Measurements from ENCODE around the gene B3GNT9. TPM values are rescaled to one million over a fixed set of nuclear protein-coding genes. Genes with fewer than 3 reads are reported as not detected.
A peak's percentile ranks its signal among the peaks of the same experiment; 100 is the strongest.

B3GNT9 gene
- polyA plus RNA-seq, 1 of the 3 experiments (the other 2 are of a cell fraction) = 9.9 TPM

DNA sequence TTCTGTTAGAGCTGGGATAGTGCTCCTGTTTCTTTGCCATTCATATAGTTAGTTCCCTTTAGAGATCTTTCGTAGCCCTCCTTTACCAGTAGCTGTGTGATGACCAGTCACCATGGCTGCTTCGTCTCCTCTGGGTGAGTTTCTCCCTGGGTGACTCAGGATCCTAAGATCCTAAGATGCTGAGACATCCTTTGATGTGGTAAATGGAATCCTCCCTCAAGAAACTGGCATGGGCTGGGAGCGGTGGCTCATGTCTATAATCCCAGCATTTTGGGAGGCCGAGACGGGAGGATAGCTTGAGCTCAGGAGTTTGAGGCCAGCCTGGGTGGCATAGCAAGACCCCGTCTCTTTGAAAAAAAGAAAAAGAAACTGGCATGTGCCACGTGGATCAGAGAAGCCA, 35.2 kb downstream of the B3GNT9 start (continued):
- TF ChIP-seq, protein P1, sequence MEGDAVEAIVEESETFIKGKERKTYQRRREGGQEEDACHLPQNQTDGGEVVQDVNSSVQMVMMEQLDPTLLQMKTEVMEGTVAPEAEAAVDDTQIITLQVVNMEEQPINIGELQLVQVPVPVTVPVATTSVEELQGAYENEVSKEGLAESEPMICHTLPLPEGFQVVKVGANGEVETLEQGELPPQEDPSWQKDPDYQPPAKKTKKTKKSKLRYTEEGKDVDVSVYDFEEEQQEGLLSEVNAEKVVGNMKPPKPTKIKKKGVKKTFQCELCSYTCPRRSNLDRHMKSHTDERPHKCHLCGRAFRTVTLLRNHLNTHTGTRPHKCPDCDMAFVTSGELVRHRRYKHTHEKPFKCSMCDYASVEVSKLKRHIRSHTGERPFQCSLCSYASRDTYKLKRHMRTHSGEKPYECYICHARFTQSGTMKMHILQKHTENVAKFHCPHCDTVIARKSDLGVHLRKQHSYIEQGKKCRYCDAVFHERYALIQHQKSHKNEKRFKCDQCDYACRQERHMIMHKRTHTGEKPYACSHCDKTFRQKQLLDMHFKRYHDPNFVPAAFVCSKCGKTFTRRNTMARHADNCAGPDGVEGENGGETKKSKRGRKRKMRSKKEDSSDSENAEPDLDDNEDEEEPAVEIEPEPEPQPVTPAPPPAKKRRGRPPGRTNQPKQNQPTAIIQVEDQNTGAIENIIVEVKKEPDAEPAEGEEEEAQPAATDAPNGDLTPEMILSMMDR (IDR thresholded peaks at IDR 0.05) = no peak
- peak; percentile 86 for TF ChIP-seq FOSL2 (IDR thresholded peaks at IDR 0.05; ENCODE audit: borderline replicate concordance, low read depth)
- TF ChIP-seq POLR2AphosphoS5 (IDR thresholded peaks at IDR 0.05; ENCODE audit: low read depth, low read length) = no peak
- no peak for TF ChIP-seq RXRA (IDR thresholded peaks at IDR 0.05; ENCODE audit: borderline replicate concordance, low read depth)
- TF ChIP-seq YY1 (IDR thresholded peaks at IDR 0.05; ENCODE audit: low read depth) = no peak
- no peak for TF ChIP-seq GATA2 (CRISPR knock-in tag; IDR thresholded peaks at IDR 0.05)
- TF ChIP-seq SMC3 (IDR thresholded peaks at IDR 0.05; ENCODE audit: low read depth, low read length) = no peak
- TF ChIP-seq EP300 (IDR thresholded peaks at IDR 0.05; ENCODE audit: borderline replicate concordance in 1 of 2, low read depth in 1 of 2, low read length in 1 of 2) = no peak
- TF ChIP-seq GABPA (IDR thresholded peaks at IDR 0.05; ENCODE audit: low read depth) = no peak
- TF ChIP-seq, protein P2, sequence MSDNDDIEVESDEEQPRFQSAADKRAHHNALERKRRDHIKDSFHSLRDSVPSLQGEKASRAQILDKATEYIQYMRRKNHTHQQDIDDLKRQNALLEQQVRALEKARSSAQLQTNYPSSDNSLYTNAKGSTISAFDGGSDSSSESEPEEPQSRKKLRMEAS (IDR thresholded peaks at IDR 0.05; ENCODE audit: low read depth) = peak; percentile 49; the same call in 1 of the 2 replicates
- TF ChIP-seq TEAD4 (IDR thresholded peaks at IDR 0.05; ENCODE audit: borderline replicate concordance, insufficient read depth) = no peak
- no peak for TF ChIP-seq MEF2A (IDR thresholded peaks at IDR 0.05; ENCODE audit: borderline replicate concordance, low read depth)
- TF ChIP-seq MXI1 (IDR thresholded peaks at IDR 0.05; ENCODE audit: low read depth, low read length) = no peak
- peak; percentile 84 for TF ChIP-seq JUND (IDR thresholded peaks at IDR 0.05)
- no peak for TF ChIP-seq CHD2 (IDR thresholded peaks at IDR 0.05; ENCODE audit: low read length, partially characterized antibody)
- peak; percentile 59 for TF ChIP-seq TCF12 (IDR thresholded peaks at IDR 0.05)
- TF ChIP-seq, protein P3, sequence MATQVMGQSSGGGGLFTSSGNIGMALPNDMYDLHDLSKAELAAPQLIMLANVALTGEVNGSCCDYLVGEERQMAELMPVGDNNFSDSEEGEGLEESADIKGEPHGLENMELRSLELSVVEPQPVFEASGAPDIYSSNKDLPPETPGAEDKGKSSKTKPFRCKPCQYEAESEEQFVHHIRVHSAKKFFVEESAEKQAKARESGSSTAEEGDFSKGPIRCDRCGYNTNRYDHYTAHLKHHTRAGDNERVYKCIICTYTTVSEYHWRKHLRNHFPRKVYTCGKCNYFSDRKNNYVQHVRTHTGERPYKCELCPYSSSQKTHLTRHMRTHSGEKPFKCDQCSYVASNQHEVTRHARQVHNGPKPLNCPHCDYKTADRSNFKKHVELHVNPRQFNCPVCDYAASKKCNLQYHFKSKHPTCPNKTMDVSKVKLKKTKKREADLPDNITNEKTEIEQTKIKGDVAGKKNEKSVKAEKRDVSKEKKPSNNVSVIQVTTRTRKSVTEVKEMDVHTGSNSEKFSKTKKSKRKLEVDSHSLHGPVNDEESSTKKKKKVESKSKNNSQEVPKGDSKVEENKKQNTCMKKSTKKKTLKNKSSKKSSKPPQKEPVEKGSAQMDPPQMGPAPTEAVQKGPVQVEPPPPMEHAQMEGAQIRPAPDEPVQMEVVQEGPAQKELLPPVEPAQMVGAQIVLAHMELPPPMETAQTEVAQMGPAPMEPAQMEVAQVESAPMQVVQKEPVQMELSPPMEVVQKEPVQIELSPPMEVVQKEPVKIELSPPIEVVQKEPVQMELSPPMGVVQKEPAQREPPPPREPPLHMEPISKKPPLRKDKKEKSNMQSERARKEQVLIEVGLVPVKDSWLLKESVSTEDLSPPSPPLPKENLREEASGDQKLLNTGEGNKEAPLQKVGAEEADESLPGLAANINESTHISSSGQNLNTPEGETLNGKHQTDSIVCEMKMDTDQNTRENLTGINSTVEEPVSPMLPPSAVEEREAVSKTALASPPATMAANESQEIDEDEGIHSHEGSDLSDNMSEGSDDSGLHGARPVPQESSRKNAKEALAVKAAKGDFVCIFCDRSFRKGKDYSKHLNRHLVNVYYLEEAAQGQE (IDR thresholded peaks at IDR 0.05; ENCODE audit: low read depth, low read length) = 0 out of 2 replicates have a peak, but pooled peaks have one; percentile 18
- no peak for TF ChIP-seq NRF1 (IDR thresholded peaks at IDR 0.05; ENCODE audit: low read depth, low read length)
- no peak for TF ChIP-seq FOXM1 (IDR thresholded peaks at IDR 0.05; ENCODE audit: low read depth)
- no peak for TF ChIP-seq ELF1 (IDR thresholded peaks at IDR 0.05)
- no peak for TF ChIP-seq FOXJ3 (CRISPR knock-in tag; IDR thresholded peaks at IDR 0.05)
- TF ChIP-seq, protein P4, sequence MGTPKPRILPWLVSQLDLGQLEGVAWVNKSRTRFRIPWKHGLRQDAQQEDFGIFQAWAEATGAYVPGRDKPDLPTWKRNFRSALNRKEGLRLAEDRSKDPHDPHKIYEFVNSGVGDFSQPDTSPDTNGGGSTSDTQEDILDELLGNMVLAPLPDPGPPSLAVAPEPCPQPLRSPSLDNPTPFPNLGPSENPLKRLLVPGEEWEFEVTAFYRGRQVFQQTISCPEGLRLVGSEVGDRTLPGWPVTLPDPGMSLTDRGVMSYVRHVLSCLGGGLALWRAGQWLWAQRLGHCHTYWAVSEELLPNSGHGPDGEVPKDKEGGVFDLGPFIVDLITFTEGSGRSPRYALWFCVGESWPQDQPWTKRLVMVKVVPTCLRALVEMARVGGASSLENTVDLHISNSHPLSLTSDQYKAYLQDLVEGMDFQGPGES (IDR thresholded peaks at IDR 0.05; ENCODE audit: low read depth, low read length) = no peak
- TF ChIP-seq TAF1 (IDR thresholded peaks at IDR 0.05; ENCODE audit: borderline replicate concordance, low read depth, low read length) = no peak
- no peak for TF ChIP-seq RAD21 (IDR thresholded peaks at IDR 0.05; ENCODE audit: low read length)

All from SK-N-SH (cell line).